ENCODE results near the gene PHLDB3.
A peak's percentile ranks its signal among the peaks of the same experiment; 100 is the strongest.

The PHLDB3 gene

DNA sequence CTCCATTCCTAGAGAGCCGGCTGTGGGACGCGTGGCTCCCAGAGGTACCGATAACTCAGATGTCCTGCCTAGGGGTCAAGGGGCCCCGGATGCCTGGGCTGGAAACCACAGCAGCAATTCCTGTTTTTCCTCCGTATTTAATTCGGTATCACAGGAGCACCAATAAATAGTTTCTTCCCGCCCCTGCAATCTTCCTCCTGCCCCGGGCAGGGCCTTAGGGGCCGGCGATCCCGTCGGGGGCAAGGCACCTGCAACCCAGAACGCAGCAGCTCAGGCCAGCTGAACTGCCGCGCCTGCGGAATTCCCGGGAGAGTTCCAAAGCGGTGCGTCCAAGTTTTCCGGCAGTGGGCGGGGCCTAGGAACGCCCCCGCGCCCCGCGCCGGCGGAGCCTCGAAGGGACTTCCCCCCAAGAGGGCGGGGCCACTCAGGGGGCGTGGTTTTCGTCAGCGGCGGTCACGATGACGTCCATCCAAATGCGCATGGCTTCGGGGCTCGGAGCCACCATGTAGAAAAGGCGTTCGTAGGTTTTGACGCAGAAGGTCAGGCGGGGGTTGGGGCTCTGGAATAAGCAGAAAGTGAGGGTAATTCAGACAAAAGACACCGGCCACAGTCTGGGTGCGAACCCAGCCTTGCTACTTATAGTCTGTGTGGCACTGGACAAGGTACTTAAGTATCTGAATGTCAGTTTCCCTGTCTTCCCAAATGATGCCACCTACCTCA, 29.4 kb downstream of the PHLDB3 start:
- Histone ChIP-seq H2AFZ (ENCODE audit: low read depth, low read length, severe bottlenecking) (no peak overlapping the region), H3K4me3 (ENCODE audit: insufficient read depth, low read length, poor library complexity, severe bottlenecking) (no peak overlapping the region), H3K9me2 (replicated peaks; ENCODE audit: insufficient read depth, low read length) (no peaks in the 10 kb centered on the region), H3F3A (ENCODE audit: insufficient read depth) (no peaks in the 10 kb centered on the region), H3K79me2 (ENCODE audit: insufficient read depth, low read length) (no peaks in the 10 kb centered on the region), H3K27me3 (ENCODE audit: low read length) (no peaks in the 10 kb centered on the region), H4K20me1 (ENCODE audit: low read depth, low read length) (no peaks in the 10 kb centered on the region), H3K9ac (ENCODE audit: low read length) (no peak overlapping the region), H3K9me3 (ENCODE audit: insufficient read depth, low read length) (no peaks in the 10 kb centered on the region), H3K4me2 (ENCODE audit: low read depth, low read length, poor library complexity, severe bottlenecking) (peak overlapping the region; percentile 40), H3K36me3 (ENCODE audit: low read length) (no peaks in the 10 kb centered on the region), H3K27ac (ENCODE audit: low read depth, low read length) (no peak overlapping the region)
- no peak for TF ChIP-seq EZH2phosphoT487 (conservative IDR thresholded peaks at IDR 0.05; ENCODE audit: low read length)
- TF ChIP-seq CTCF (IDR thresholded peaks at IDR 0.05; ENCODE audit: insufficient read depth, low read length, poor library complexity, severe bottlenecking): no peak

GRCh38 chr19:43474487-43474886, 30.1 kb downstream of the PHLDB3 start:
- H3K36me3 ChIP-seq (ENCODE audit: low read length): no peaks in the 10 kb centered on the region
- no peaks in the 10 kb centered on the region for H3K9me2 ChIP-seq (replicated peaks; ENCODE audit: insufficient read depth, low read length)
- H3F3A ChIP-seq (ENCODE audit: insufficient read depth): no peaks in the 10 kb centered on the region
- H4K20me1 ChIP-seq (ENCODE audit: low read depth, low read length): no peaks in the 10 kb centered on the region
- no peak overlapping the region for H3K27ac ChIP-seq (ENCODE audit: low read depth, low read length)
- H2AFZ ChIP-seq (ENCODE audit: low read depth, low read length, severe bottlenecking): no peak overlapping the region
- H3K4me2 ChIP-seq (ENCODE audit: low read depth, low read length, poor library complexity, severe bottlenecking): no peak overlapping the region
- H3K27me3 ChIP-seq (ENCODE audit: low read length): no peaks in the 10 kb centered on the region
- H3K79me2 ChIP-seq (ENCODE audit: insufficient read depth, low read length): no peaks in the 10 kb centered on the region
- H3K9me3 ChIP-seq (ENCODE audit: insufficient read depth, low read length): no peaks in the 10 kb centered on the region
- no peak overlapping the region for H3K4me3 ChIP-seq (ENCODE audit: insufficient read depth, low read length, poor library complexity, severe bottlenecking)
- TF ChIP-seq CTCF (IDR thresholded peaks at IDR 0.05; ENCODE audit: insufficient read depth, low read length, poor library complexity, severe bottlenecking) (no peak), EZH2phosphoT487 (conservative IDR thresholded peaks at IDR 0.05; ENCODE audit: low read length) (no peak)
- no peak overlapping the region for H3K9ac ChIP-seq (ENCODE audit: low read length)

DNA sequence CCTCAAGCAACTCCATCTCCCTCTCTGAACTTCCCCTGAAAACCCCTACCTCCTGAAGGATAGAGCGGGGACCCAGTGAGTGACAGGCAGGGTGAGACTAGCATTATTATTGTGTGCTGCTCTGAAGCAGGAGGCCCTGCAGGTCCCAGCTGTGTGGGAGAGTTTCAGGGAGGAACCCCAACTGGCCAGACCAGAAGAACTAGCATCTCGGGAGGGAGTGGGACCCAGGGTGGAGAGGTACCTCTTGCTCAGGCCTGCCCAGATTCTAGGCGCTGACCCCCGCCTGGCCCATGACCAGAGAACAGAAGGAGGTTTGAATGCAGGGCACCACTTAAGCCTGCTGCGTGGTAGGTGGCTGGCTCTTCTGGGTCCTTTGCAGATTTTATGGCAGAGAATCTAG, 33.5 kb downstream of the PHLDB3 start:
- Histone ChIP-seq H3K4me3 (ENCODE audit: insufficient read depth, low read length, poor library complexity, severe bottlenecking) (no peak overlapping the region), H2AFZ (ENCODE audit: low read depth, low read length, severe bottlenecking) (no peak overlapping the region), H3F3A (ENCODE audit: insufficient read depth) (no peaks in the 10 kb centered on the region), H3K79me2 (ENCODE audit: insufficient read depth, low read length) (no peaks in the 10 kb centered on the region), H3K9me3 (ENCODE audit: insufficient read depth, low read length) (no peaks in the 10 kb centered on the region), H3K9me2 (replicated peaks; ENCODE audit: insufficient read depth, low read length) (no peaks in the 10 kb centered on the region), H3K4me2 (ENCODE audit: low read depth, low read length, poor library complexity, severe bottlenecking) (no peak overlapping the region), H3K27ac (ENCODE audit: low read depth, low read length) (no peak overlapping the region), H4K20me1 (ENCODE audit: low read depth, low read length) (no peaks in the 10 kb centered on the region), H3K36me3 (ENCODE audit: low read length) (no peaks in the 10 kb centered on the region), H3K27me3 (ENCODE audit: low read length) (no peaks in the 10 kb centered on the region), H3K9ac (ENCODE audit: low read length) (no peak overlapping the region)
- TF ChIP-seq CTCF (IDR thresholded peaks at IDR 0.05; ENCODE audit: insufficient read depth, low read length, poor library complexity, severe bottlenecking) (no peak), EZH2phosphoT487 (conservative IDR thresholded peaks at IDR 0.05; ENCODE audit: low read length) (no peak)
